HG03378 (cell line): Measurements from ENCODE around the gene NDST1.

ENCODE experiments used
- ATAC-seq: cut with Tn5 transposase; IDR thresholded peaks from one replicate; pipeline ENCODE4 v1.9.1; 2021; ENCODE audit warnings: mild to moderate bottlenecking, moderate library complexity; ENCODE audit not compliant: unreplicated experiment

Gene NDST1

DNA sequence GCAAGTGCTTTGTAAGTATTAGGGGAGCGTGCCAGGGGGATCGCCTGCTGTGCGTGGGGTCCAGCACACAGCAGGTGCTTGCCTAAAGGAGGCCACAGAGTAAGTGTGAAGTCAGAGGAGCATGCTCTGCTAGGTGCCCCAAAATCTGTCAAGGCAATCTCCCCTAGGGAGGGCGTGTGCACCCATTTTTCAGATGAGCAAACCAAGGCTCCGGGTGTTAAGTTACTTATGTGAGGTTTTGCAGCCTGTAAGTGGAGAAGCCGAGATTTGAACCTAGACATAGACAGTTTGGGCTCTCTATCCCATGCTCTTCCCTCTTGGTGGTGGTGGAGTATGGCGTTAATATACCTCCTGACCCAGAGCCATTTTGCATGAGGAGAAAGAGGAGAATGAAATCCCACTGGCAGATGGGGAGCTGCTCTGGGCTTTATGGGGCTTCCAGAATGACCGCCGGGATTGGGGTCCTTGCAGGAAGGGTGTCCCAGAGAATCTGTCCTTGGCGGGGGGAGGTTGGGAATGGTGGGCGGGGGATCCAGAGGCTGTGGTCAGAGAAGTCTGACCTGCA lies 14.1 kb downstream of the NDST1 start:
- ATAC-seq = no peak

DNA sequence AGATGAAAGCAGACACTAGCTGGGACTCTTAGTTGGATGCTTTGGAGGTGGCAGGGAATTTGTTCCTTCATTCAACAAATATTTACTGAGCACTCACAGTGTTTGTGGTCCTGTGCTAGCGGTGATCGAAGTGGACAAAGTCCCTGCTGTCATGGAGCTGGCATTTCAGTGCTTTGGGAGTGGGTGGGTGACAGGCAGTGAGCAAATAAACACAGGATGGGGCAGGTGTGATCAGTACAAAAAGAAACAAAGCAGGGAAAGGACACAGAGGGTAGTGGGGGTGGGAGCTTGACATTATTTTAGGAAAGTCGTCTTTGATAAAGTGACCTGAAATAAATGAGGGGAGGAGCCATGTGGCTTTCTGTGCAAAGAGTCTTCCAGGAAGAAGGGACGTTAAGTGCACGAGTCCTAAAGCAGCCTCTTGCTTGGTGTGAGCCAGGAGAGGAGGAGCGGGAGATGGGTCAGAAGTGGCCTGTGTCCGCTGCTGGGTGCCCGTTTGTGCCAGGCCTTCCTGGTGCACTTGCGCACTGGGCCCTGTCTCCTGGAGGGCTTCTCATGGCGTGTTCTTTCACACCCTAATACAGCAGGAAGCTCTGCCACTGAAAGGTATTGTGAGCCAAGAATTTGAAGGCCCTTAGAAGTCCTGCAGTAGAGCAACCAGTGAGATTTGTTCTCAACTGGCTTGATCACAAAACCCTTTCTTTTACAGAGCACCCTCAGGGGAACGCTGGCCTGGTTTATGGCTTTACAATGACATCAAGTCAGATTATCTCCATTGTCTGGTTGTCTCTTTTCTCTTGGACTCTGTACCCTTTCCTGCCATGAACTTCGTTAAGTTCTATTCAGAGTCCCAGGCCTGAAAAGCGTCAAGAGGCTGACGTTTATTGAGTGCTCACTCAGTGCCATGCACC lies 14.8 kb downstream of the NDST1 start:
- no peak for ATAC-seq

DNA sequence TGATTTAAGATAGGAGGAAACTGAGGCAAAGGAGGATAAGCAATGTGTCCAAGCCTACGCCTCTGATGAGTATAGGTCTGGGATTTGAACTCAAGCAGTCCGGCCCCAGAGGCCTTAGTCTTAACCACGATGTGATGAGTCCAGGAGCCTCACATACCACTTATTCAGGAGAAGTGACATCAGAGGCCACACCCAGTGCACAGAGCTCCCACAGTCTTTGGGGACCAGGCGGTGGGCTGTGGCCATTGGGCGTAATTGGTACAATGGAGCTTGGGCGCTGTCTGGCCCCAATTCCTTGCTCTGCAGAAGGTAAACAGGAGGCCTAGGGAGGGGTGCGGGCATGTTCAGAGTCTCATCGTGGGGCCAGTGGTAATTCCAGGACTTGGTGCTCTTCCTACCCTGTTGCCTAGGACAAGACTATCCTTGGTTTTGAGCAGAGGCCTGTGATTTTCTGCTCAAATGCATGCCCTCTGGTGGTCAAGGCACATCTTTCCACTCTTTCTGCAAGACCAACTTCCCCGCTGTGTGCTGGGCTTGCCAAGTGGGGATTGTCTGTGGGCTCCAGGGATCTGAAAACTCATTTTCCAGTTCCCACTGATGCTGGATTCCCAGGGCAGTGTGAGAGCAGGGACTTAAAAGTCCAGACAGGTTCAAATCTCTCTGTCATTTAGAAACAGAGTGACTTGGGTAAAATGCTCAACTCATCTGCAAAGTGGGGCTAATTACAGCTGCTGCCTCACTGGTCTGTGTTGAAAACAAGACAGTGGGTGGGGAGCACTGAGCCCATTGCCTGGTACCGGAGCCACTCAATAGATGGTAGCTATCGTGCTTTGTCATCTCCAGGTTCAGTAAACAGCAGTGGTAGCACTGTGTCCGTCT lies 15.8 kb downstream of the NDST1 start:
- ATAC-seq = no peak

DNA sequence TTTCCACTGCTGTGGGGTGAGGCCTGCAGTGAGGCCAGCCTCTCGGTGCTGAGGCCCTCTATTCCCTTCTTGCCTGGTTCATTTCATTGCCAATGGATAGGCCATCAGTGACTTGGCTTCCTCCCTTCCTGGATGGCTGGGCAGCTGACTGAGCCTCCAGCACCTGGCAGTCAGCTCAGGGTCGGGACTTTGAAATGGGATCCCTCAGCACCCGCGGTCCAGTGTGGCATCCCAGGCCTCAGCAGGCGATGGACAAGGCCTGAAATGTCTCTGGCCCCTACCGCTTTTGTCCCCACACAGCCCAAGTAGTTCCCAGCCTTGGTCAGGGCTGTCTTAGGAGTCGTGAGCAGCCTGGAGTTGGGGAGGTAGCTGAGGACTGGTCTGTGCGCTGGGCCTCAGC lies 17.2 kb downstream of the NDST1 start:
- no peak for ATAC-seq

DNA sequence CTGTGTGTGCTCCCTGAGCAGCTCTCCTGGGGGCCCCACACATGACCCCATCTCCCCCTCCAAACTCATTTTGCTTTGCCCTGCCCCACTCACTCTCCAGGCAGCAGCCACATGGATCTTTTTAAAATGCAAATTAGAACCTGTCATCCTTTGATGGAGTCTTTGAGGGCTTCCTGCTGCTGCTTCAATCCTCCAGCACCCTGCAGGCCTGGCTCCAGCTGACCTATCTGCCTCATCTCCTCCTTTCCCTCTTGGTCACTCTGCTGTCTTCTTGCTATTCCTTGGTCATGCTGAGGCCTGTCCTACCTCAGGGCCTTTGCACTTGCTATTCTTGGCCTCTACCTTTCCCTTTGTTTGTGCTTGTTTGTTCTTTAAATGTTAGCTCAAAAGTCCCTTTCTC lies 17.9 kb downstream of the NDST1 start:
- no peak for ATAC-seq

DNA sequence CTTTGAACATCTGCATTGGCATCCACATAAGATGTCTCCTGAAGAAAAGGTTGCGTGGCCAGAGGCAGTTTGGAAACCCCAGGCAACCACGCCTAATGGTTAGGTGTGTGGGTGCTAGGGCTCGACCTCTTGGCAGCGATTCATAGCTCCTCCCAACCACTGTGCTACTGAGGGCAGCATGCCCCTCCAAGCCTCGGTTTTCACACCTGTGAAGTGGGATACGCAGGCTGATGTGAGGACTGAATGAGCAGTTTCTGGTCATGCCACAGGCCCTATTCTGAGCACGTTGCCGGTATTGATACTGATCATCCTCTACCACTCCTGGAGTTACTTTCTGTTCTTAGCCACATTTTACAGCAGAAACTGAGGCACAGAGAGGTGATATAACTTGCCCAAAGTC lies 19.1 kb downstream of the NDST1 start:
- ATAC-seq = no peak

DNA sequence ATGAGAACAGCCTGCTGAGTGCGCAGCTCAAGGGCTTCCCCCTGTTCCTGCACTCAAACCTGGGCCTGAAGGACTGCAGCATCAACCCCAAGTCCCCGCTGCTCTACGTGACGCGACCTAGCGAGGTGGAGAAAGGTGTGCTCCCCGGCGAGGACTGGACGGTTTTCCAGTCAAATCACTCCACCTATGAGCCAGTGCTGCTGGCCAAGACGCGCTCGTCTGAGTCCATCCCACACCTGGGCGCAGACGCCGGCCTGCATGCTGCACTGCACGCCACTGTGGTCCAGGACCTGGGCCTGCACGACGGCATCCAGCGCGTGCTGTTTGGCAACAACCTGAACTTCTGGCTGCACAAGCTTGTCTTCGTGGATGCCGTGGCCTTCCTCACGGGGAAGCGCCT lies 19.9 kb downstream of the NDST1 start:
- ATAC-seq = no peak

DNA sequence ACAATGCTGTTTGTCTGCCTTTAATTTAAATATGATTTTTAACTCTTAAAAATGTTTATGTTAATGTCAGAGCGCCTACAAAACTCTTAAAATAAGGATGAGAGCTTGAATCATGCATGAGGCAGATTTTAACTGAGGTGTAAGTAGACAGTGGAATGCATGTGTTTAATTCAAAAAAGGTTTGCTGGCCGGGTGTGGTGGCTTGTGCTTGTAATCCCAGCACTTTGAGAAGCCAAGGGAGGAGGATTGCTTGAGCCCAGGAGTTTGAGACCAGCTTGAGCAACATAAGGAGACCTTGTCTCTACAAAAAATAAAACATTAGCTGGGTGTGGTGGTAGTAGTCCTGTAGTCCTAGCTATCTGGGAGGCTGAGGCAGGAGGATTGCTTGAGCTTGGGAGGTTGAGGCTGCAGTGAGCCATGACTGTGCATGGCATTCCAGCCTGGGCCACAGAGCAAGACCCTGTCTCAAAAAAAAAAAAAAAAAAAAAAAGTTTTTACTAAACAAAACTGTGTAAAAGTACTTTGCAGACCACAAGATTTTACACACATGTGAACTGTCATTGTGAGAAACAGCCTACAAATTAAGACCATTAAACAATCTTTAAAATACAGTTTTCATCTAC lies 21.1 kb downstream of the NDST1 start:
- ATAC-seq = no peak

DNA sequence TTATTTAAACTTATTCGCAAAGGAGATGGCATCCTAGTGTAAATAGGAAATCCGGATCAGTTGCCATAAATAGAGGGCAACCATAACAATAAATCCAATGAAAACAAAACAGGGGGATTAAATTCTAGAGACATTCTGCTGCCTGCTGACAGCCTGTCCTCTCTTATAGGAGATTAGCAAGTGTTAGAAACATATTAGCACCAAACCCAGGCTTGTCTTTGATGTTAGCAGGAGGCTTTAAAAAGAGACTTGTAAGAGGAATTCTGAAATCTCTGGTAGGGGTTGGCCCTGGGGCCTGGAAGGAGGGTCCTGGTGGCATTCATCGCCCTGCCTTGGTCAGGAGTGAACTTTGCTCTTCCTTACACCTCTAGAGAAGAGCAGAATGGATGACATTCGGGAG lies 21.6 kb downstream of the NDST1 start:
- ATAC-seq = no peak

DNA sequence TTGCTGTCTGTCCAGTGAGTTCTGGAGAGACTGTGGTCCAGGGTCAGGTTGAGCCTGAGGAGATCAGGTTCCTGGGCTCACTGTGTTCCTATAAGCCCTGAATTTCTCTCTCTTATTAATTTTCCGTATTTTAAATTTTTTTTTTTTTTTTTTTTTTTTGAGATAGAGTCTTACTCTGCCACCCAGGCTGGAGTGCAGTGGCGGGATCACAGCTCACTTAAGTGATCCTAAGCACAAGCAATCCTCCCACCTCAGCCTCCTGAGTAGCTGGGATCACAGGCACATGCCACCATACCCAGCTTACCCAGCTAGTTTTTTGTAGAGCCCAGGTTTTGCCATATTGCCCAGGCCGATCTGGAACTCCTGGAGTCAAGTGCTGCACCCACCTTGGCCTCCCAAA lies 22.5 kb downstream of the NDST1 start:
- no peak for ATAC-seq

DNA sequence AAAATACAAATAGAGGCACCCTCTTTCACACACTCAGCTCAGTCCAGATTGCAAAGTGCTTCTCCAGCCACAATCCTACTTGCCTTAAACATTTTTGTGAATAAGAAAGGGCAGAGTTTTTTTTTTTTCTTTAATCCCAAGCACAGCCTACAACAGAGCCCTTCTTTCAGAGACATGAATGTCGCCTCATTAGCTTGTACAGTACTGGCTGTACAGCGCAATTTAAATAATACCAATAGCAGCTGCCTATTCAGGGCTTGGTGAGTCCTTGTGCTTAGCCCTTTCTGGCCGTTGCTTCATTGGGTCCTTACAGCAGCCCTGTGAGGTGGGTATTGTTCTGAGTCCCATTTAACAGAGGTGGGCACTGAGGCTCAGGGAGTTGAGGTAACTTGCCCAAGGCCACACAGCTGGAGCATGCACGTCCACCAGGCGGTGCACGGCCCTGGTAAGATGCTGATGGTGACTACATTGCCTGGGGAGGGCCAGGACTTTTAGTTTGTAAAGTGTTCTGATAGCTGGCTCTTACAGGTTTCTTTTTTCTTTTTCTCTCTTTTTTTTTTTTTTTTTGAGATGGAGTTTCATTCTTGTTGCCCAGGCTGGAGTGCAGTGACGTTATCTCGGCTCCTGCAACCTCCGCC lies 23.1 kb downstream of the NDST1 start:
- no peak for ATAC-seq

DNA sequence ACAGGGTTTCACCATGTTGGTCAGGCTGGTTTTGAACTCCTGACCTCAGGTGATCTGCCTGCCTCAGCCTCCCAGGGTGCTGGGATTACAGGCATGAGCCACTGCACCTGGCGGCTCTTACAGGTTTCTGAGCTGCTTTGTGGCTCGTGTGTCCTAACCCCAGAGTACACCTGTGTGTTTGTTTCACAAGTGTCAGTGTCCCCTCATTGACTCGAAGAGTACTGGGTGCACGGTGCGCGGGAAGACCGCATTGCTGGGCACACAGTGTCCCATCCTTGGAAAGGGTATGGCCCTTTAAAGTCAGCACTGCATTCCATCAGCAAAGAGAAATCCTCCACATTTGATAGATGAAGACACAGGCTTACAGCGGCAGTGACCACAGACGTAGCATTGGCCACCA lies 23.8 kb downstream of the NDST1 start:
- no peak for ATAC-seq

DNA sequence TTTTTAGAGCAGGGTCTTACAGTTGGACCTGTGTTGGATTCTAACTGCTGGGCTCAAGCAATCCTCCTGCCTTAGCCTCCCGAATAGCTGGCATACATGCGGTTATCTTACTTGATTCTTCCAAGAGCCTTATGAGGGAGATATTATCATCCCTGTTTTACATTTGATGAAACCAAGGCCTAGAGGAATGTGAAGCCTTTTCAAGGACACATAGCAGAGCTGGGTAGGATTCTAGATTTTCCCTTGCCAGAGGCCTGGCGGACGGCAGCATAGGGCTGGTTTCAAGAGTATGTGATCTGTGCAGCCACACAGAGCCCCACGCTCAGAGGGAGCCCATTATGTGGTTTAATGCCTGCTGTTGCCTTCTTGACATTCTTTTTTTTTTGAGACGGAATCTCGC lies 24.2 kb downstream of the NDST1 start:
- no peak for ATAC-seq

DNA sequence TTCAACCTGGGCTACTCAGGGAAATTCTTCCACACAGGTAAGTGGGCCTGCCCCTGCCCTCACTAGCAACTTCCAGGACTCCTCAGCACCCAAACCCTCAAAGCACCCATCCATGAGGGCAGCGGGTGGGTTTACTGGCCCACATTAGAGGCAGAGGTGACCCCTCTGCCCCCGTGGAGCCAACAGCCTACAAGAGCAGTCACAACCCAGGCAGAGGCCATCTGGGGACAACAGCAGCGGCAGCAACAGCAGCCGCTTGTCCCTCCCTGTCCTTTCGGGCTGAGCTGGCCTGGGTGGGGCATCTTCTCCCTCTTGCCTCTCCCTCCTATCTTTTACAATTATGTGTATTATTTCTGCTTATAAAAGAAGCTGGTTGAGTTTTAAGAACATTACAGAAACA lies 25.1 kb downstream of the NDST1 start:
- ATAC-seq = no peak

DNA sequence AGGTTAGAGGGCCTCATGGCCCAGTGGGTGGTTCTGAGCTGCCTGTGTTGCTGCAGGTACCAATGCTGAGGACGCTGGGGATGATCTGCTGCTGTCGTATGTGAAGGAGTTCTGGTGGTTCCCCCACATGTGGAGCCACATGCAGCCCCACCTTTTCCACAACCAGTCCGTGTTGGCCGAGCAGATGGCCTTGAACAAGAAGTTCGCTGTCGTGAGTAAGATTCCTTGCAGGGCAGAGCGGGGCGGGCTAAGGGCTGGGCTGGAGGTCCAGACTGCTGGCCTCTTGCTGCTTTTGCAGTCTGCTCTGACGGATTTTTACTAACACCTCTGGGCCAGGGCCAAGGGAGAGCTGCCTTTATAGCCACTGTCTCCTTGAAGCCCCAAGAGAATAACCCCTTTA lies 26.9 kb downstream of the NDST1 start:
- ATAC-seq = no peak

DNA sequence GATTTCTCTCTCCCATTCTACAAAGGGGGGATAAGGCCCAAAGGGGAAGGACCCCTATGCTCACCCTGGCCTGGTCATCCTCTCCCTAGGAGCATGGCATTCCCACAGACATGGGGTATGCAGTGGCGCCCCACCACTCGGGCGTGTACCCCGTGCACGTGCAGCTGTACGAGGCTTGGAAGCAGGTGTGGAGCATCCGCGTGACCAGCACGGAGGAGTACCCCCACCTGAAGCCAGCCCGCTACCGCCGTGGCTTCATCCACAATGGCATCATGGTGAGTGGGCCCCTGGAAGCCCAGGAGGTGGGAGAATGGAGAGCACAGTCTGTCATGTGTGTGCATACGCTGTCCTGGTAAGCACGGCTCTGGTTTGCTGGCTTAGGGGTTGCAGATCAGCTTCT lies 27.7 kb downstream of the NDST1 start:
- ATAC-seq = no peak

DNA sequence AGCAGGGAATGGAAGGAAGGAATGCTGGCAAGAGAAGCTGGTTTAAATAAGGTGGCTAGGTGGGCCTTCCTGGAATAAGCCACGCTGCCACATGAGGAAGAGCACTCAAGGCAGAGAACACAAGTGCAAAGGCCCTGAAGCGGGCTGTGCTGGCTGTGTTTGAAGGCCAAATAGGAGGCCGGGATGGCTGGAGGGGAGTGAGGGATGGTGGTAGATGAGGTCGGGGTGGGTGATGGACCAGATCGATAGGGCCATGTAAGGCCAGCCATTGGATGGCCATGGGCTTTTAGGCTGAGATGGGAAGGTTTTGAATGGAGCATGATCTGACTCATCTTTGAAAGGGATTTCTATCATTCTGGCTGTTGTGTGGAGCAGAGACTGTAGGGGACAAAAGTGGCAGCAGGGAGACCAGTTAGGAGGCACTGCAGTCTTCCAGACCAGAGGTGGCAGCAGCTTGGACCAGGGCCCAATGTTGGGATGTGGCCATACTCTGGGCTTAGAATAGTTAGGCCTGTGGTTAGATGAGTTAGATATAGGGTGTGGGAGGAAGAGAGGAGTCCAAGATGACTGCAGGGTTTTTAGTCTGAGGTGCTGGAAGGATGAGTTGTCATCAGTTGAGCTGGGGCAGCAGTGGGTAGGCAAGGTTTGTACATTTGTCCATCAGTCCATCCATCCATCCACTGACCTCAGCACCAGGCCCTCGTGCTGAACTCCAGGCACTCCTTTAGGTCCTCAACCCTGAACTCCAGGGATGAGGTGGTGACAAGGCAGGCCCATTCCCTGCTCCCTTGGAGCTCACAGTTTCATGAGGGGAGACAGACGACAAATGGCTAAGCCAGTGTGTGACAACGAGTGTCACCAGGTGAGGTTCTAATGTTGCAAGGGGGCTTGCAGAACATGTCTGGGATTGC lies 30.3 kb downstream of the NDST1 start:
- ATAC-seq = no peak

DNA sequence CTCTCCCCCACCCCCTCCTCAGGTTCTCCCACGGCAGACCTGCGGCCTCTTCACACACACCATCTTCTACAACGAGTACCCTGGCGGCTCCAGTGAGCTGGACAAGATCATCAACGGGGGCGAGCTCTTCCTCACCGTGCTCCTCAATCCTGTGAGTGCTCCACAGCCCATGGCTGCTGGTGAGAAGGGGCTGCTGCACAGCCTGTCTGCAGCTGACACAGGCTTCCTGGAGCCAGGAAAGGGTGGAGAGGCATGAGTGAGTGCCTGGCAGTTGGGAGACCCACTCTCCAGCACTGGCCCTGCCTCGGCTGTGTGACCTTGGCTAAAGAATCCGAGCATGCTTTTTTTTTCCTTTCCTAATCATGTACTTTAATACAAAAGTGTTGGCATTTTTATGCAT lies 31.3 kb downstream of the NDST1 start:
- ATAC-seq = no peak

DNA sequence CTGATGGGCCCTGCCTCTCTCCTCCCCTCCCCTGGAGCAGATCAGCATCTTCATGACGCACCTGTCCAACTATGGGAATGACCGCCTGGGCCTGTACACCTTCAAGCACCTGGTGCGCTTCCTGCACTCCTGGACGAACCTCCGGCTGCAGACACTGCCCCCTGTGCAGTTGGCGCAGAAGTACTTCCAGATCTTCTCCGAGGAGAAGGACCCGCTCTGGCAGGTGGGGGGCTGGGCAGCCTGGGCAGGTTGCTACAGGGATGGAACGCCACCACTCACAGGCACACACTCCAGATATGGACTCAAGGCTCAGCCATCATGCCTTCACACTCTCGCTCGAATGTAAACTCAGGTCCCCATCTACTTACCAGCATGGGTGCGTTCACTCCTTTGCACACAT lies 32.1 kb downstream of the NDST1 start:
- no peak for ATAC-seq
